RKO (cell line): ENCODE data around the gene PKD2.
"Not testable (repeated sequence)": the region's sequence is repeated elsewhere in the genome, so short reads cannot be mapped to it uniquely, and the experiment has no call there.

Experiments used
- DNase-seq: peaks from one replicate; pipeline ENCODE4 v3.0.0-alpha.2; 2016; ENCODE audit warnings: low spot score

Gene PKD2

GRCh38 chr4:88070031-88070430, 62.6 kb downstream of the PKD2 start:
- DNase-seq = no peak

GRCh38 chr4:88075336-88075735, 67.9 kb downstream of the PKD2 start:
- no peak for DNase-seq

GRCh38 chr4:88077911-88078524, 70.6 kb downstream of the PKD2 start:
- DNase-seq = no peak

GRCh38 chr4:88078579-88078978, 71.1 kb downstream of the PKD2 start:
- no peak for DNase-seq

- no peak for DNase-seq
These were observed 73.2 kb downstream of the PKD2 start for GRCh38 chr4:88080626-88081025.

- DNase-seq = no peak
These were observed 79.6 kb downstream of the PKD2 start for GRCh38 chr4:88087004-88087403.

GRCh38 chr4:88090898-88091297, 83.5 kb downstream of the PKD2 start:
- no peak for DNase-seq

- DNase-seq = no peak
These were observed 83.9 kb downstream of the PKD2 start for GRCh38 chr4:88091378-88091777.

- no peak for DNase-seq
These were observed 86.4 kb downstream of the PKD2 start for GRCh38 chr4:88093874-88094273.

- no peak for DNase-seq
These were observed 89.9 kb downstream of the PKD2 start for GRCh38 chr4:88097301-88097700.

GRCh38 chr4:88097781-88098180, 90.3 kb downstream of the PKD2 start:
- DNase-seq = peak; percentile 35

GRCh38 chr4:88098993-88099752, 91.7 kb downstream of the PKD2 start:
- DNase-seq = no peak

- no peak for DNase-seq
These were observed 93.7 kb downstream of the PKD2 start for GRCh38 chr4:88101165-88101564.

- DNase-seq = no peak
These were observed 94.6 kb downstream of the PKD2 start for GRCh38 chr4:88102026-88102425.

- DNase-seq = peak; percentile 18
These were observed 97.6 kb downstream of the PKD2 start for GRCh38 chr4:88104902-88105610.

- DNase-seq = peak; percentile 17
These were observed 98.8 kb downstream of the PKD2 start for GRCh38 chr4:88106205-88106604.

GRCh38 chr4:88107406-88108107, 100.1 kb downstream of the PKD2 start:
- no peak for DNase-seq

- not testable (repeated sequence) for DNase-seq
These were observed 100.7 kb downstream of the PKD2 start for GRCh38 chr4:88108108-88108465.

- DNase-seq = no peak
These were observed 101.3 kb downstream of the PKD2 start for GRCh38 chr4:88108747-88109122.

- no peak for DNase-seq
These were observed 101.9 kb downstream of the PKD2 start for GRCh38 chr4:88109123-88109881.

- no peak for DNase-seq
These were observed 103.4 kb downstream of the PKD2 start for GRCh38 chr4:88110826-88111225.

GRCh38 chr4:88112856-88113255, 105.4 kb downstream of the PKD2 start:
- no peak for DNase-seq
